Measurements from ENCODE around the gene MEFV. TPM values are rescaled to one million over a fixed set of nuclear protein-coding genes. Genes with fewer than 3 reads are reported as not detected.

The MEFV gene
- total and polyA plus RNA-seq, 2 of the 4 experiments (the other 2 are of a cell fraction) = not detected

DNA sequence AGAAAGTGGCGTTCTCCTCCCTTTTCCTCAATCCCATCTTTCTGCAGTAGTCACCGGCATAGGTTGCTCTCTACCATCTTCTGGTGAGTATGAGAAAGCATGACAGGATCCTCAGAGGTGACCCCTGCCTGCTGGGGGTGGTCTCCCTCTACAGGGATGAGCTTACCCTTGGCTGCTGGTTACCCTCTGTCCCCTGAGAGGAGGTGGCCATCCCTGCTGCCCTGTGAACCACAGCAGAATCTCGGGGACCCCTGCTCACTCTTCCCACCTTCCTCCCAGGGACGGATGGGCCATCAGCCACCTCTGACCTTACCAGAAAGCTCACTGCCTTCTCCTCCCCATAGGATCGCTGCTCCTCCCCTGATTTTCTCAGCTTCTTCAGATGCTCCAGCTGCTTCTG lies 7.8 kb downstream of the MEFV start:
- Histone ChIP-seq H4K5ac (ENCODE audit: low read depth, low read length) (no peak overlapping the region), H3K9ac (ENCODE audit: low read depth, low read length) (no peak overlapping the region), H3K14ac (replicated peaks; ENCODE audit: low read depth, low read length) (no peak overlapping the region), H3K56ac (ENCODE audit: extremely low read depth, insufficient read depth, low read length) (no peak overlapping the region), H3K27ac (ENCODE audit: insufficient read depth, low read length) (no peak overlapping the region), H2BK20ac (ENCODE audit: low read depth, low read length) (no peak overlapping the region), H2AFZ (replicated peaks; ENCODE audit: low read length, poor library complexity) (no peak overlapping the region), H3K79me1 (ENCODE audit: low read depth in 1 of 2, low read length in 2 of 2) (no peaks in the 10 kb centered on the region), H2BK5ac (ENCODE audit: low read depth, low read length, poor library complexity, severe bottlenecking) (no peak overlapping the region), H3K27me3 (ENCODE audit: control insufficient read depth, insufficient read depth, low read length) (peaks cover 28% of the 10 kb centered on the region), H3K4me1 (ENCODE audit: control insufficient read depth, insufficient read depth, low read length) (no peaks in the 10 kb centered on the region), H3K4ac (ENCODE audit: low read depth, low read length) (no peak overlapping the region), H4K20me1 (ENCODE audit: insufficient read depth, low read length) (no peaks in the 10 kb centered on the region), H4K8ac (ENCODE audit: low read depth in 2 of 2, low read length in 2 of 2) (no peak overlapping the region), H3K23ac (ENCODE audit: low read depth, low read length) (no peak overlapping the region), H2BK15ac (ENCODE audit: low read depth, low read length) (no peak overlapping the region), H2AK9ac (replicated peaks; ENCODE audit: low read depth, low read length, poor library complexity) (no peak overlapping the region), H3K4me3 (ENCODE audit: insufficient read depth, low read depth, low read length) (no peak overlapping the region), H3K9me3 (ENCODE audit: control insufficient read depth, insufficient read depth, low read length) (no peaks in the 10 kb centered on the region), H3K4me2 (ENCODE audit: low read depth, low read length) (no peak overlapping the region), H2AK5ac (ENCODE audit: low read depth, low read length) (no peak overlapping the region), H3K18ac (ENCODE audit: low read depth, low read length) (no peak overlapping the region), H3K36me3 (ENCODE audit: control insufficient read depth, insufficient read depth, low read length) (no peaks in the 10 kb centered on the region), H4K91ac (ENCODE audit: insufficient read depth, low read depth, low read length) (no peak overlapping the region), H2BK120ac (ENCODE audit: low read depth, low read length) (no peak overlapping the region), H3K9me1 (ENCODE audit: insufficient read depth, low read length) (no peaks in the 10 kb centered on the region)
- dilution Hi-C loops (cut with HindIII; ENCODE audit: low sequenced_read_pairs, unreplicated experiment) = no loop called here
- in situ Hi-C loops (cut with MboI; ENCODE audit: low sequenced_read_pairs) = no loop called here
- no TSS peak for BruUV-seq (replicated peaks)
- ATAC-seq (ENCODE audit: low read depth) = no peak
- no peak for DNase-seq
- intact Hi-C loops (cut with micrococcal nuclease) = no loop called here
- 80% methylated on average over 1 of the region's 5 CpGs; no CpG with 5 or more reads in 1 of the 2 experiments for WGBS, 2 experiments (ENCODE audit: extremely low coverage in 2 of 2, insufficient read length in 1 of 2)
- ChIA-PET CTCF (no interaction called here), POLR2A (ENCODE audit: unreplicated experiment) (no interaction called here)
- TF ChIP-seq CEBPB (IDR thresholded peaks at IDR 0.05; ENCODE audit: low read depth, low read length) (no peak), MXI1 (IDR thresholded peaks at IDR 0.05; ENCODE audit: borderline replicate concordance, low read depth, low read length) (no peak), NFE2L2 (IDR thresholded peaks at IDR 0.05; ENCODE audit: low read depth, low read length) (no peak), MAFK (IDR thresholded peaks at IDR 0.05; ENCODE audit: low read depth, low read length) (no peak), POLR2A (IDR thresholded peaks at IDR 0.05; ENCODE audit: low read depth, low read length) (no peak), RCOR1 (IDR thresholded peaks at IDR 0.05; ENCODE audit: insufficient replicate concordance, low read length) (no peak)
- TF ChIP-seq, protein P1, sequence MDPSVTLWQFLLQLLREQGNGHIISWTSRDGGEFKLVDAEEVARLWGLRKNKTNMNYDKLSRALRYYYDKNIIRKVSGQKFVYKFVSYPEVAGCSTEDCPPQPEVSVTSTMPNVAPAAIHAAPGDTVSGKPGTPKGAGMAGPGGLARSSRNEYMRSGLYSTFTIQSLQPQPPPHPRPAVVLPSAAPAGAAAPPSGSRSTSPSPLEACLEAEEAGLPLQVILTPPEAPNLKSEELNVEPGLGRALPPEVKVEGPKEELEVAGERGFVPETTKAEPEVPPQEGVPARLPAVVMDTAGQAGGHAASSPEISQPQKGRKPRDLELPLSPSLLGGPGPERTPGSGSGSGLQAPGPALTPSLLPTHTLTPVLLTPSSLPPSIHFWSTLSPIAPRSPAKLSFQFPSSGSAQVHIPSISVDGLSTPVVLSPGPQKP (IDR thresholded peaks at IDR 0.05; ENCODE audit: borderline replicate concordance, low read depth, low read length) = no peak

Data from IMR-90 (cell line).